Activated T-helper 2 cell treated with anti-CD3 and anti-CD28 coated beads, Interferon-gamma antibody, Interleukin-2, Interleukin-4, amounts not matched to agents 10 μg/mL and 5 μg/mL and 100 μg/mL, durations not matched to agents 14 hours and 24 hours and 36 hours (primary cell): ENCODE measurements around the gene NDEL1. TPM values are rescaled to one million over a fixed set of nuclear protein-coding genes. Genes with fewer than 3 reads are reported as not detected.
A peak's percentile ranks its signal among the peaks of the same experiment; 100 is the strongest.

Source experiments
- DNase-seq: peaks from one replicate; pipeline ENCODE4 v3.0.0; 2021; ENCODE audit warnings: low spot score
- H3K27ac Mint-ChIP-seq: one replicate; pipeline ENCODE4 v1.8.0; 2021; ENCODE audit warnings: mixed read lengths
- H3K27me3 Mint-ChIP-seq: one replicate; pipeline ENCODE4 v1.8.0; 2021; ENCODE audit warnings: low read depth, mixed read lengths
- H3K36me3 Mint-ChIP-seq: one replicate; pipeline ENCODE4 v1.8.0; 2021; ENCODE audit warnings: low read depth, mixed read lengths
- H3K4me1 Mint-ChIP-seq: one replicate; pipeline ENCODE4 v1.8.0; 2021; ENCODE audit warnings: low read depth, mixed read lengths
- H3K4me3 Mint-ChIP-seq: one replicate; pipeline ENCODE4 v1.8.0; 2021; ENCODE audit warnings: low read depth, mild to moderate bottlenecking, moderate library complexity, mixed read lengths
- H3K9me3 Mint-ChIP-seq: one replicate; pipeline ENCODE4 v1.8.0; 2021; ENCODE audit warnings: mixed read lengths
- intact Hi-C: fragments of 100-400 bp; cut with micrococcal nuclease; formaldehyde crosslinking; loops from one replicate; pipeline ENCODE4 v1.15.1; 2023
- total RNA-seq: library from RNA; stranded (reverse); gene quantifications from 2 replicates; pipeline ENCODE4 v1.2.3, GENCODE V29; 2022

Gene NDEL1
- total RNA-seq, 1 donor from 2014 or later = 66.9 TPM

- no peak for DNase-seq
- Mint-ChIP-seq H3K4me3 (no peak overlapping the region), H3K4me1 (no peaks in the 10 kb centered on the region), H3K27ac (no peak overlapping the region), H3K27me3 (peaks cover 11% of the 10 kb centered on the region), H3K36me3 (no peaks in the 10 kb centered on the region), H3K9me3 (no peaks in the 10 kb centered on the region)
- intact Hi-C loops = no loop called here
Measured at GRCh38 chr17:8402921-8403536, 32.7 kb upstream of the NDEL1 start.

- no peaks in the 10 kb centered on the region for H3K36me3 Mint-ChIP-seq
- intact Hi-C loops = no loop called here
- no peak for DNase-seq
- H3K4me1 Mint-ChIP-seq = peaks cover 8% of the 10 kb centered on the region
- H3K27me3 Mint-ChIP-seq = peaks cover 13% of the 10 kb centered on the region
- no peak overlapping the region for H3K27ac Mint-ChIP-seq
- no peaks in the 10 kb centered on the region for H3K9me3 Mint-ChIP-seq
- H3K4me3 Mint-ChIP-seq = no peak overlapping the region
Measured at GRCh38 chr17:8405499-8406016, 30.1 kb upstream of the NDEL1 start.

GRCh38 chr17:8406174-8406573 is 29.5 kb upstream of the NDEL1 start:
- no peaks in the 10 kb centered on the region for H3K36me3 Mint-ChIP-seq
- intact Hi-C loops = no loop called here
- H3K4me3 Mint-ChIP-seq = no peak overlapping the region
- no peaks in the 10 kb centered on the region for H3K9me3 Mint-ChIP-seq
- H3K4me1 Mint-ChIP-seq = peaks cover 13% of the 10 kb centered on the region
- no peak overlapping the region for H3K27ac Mint-ChIP-seq
- DNase-seq = no peak
- peaks cover 14% of the 10 kb centered on the region for H3K27me3 Mint-ChIP-seq

- Mint-ChIP-seq H3K9me3 (no peaks in the 10 kb centered on the region), H3K36me3 (no peaks in the 10 kb centered on the region), H3K27ac (no peak overlapping the region), H3K27me3 (peaks cover 29% of the 10 kb centered on the region), H3K4me1 (peaks cover 18% of the 10 kb centered on the region), H3K4me3 (no peak overlapping the region)
- no peak for DNase-seq
- intact Hi-C loops = no loop called here
Measured at GRCh38 chr17:8408371-8408770, 27.3 kb upstream of the NDEL1 start.

GRCh38 chr17:8409966-8410882 is 25.5 kb upstream of the NDEL1 start:
- Mint-ChIP-seq H3K9me3 (no peaks in the 10 kb centered on the region), H3K36me3 (no peaks in the 10 kb centered on the region), H3K27me3 (peaks cover 34% of the 10 kb centered on the region), H3K4me3 (no peak overlapping the region), H3K27ac (no peak overlapping the region), H3K4me1 (peaks cover 21% of the 10 kb centered on the region)
- DNase-seq = peak; percentile 66
- intact Hi-C loops = loop anchor here (1.0 to 2.0 kb wide), 2 partner anchors 31 to 335 kb away; no protein-coding TSS in a partner anchor

- Mint-ChIP-seq H3K36me3 (no peaks in the 10 kb centered on the region), H3K4me3 (no peak overlapping the region), H3K27ac (no peak overlapping the region), H3K4me1 (peaks cover 21% of the 10 kb centered on the region), H3K27me3 (peaks cover 35% of the 10 kb centered on the region), H3K9me3 (no peaks in the 10 kb centered on the region)
- DNase-seq = no peak
- intact Hi-C loops = loop anchor here (1.0 to 2.0 kb wide), 2 partner anchors 30 to 334 kb away; no protein-coding TSS in a partner anchor
Measured at GRCh38 chr17:8410883-8411238, 24.8 kb upstream of the NDEL1 start.

GRCh38 chr17:8412089-8412488 is 23.6 kb upstream of the NDEL1 start:
- intact Hi-C loops = no loop called here
- Mint-ChIP-seq H3K4me1 (peaks cover 21% of the 10 kb centered on the region), H3K36me3 (no peaks in the 10 kb centered on the region), H3K9me3 (no peaks in the 10 kb centered on the region), H3K4me3 (no peak overlapping the region), H3K27me3 (peaks cover 47% of the 10 kb centered on the region), H3K27ac (no peak overlapping the region)
- no peak for DNase-seq

GRCh38 chr17:8413328-8413727 is 22.4 kb upstream of the NDEL1 start:
- intact Hi-C loops = no loop called here
- peaks cover 18% of the 10 kb centered on the region for H3K4me1 Mint-ChIP-seq
- no peaks in the 10 kb centered on the region for H3K36me3 Mint-ChIP-seq
- no peak overlapping the region for H3K27ac Mint-ChIP-seq
- H3K27me3 Mint-ChIP-seq = peaks cover 54% of the 10 kb centered on the region
- H3K4me3 Mint-ChIP-seq = no peak overlapping the region
- no peaks in the 10 kb centered on the region for H3K9me3 Mint-ChIP-seq
- DNase-seq = no peak

- Mint-ChIP-seq H3K4me1 (peaks cover 18% of the 10 kb centered on the region), H3K36me3 (no peaks in the 10 kb centered on the region), H3K9me3 (no peaks in the 10 kb centered on the region), H3K27me3 (peaks cover 58% of the 10 kb centered on the region), H3K4me3 (no peak overlapping the region), H3K27ac (no peak overlapping the region)
- DNase-seq = no peak
- intact Hi-C loops = no loop called here
Measured at GRCh38 chr17:8413938-8414337, 21.7 kb upstream of the NDEL1 start.

- Mint-ChIP-seq H3K27ac (no peak overlapping the region), H3K4me3 (no peak overlapping the region), H3K9me3 (no peaks in the 10 kb centered on the region), H3K27me3 (peaks cover 58% of the 10 kb centered on the region), H3K4me1 (peaks cover 10% of the 10 kb centered on the region), H3K36me3 (no peaks in the 10 kb centered on the region)
- DNase-seq = no peak
- intact Hi-C loops = no loop called here
Measured at GRCh38 chr17:8417806-8418205, 17.9 kb upstream of the NDEL1 start.

- no peak for DNase-seq
- Mint-ChIP-seq H3K4me3 (no peak overlapping the region), H3K4me1 (peaks cover 4% of the 10 kb centered on the region), H3K27ac (no peak overlapping the region), H3K36me3 (no peaks in the 10 kb centered on the region), H3K9me3 (no peaks in the 10 kb centered on the region), H3K27me3 (peaks cover 61% of the 10 kb centered on the region)
- intact Hi-C loops = no loop called here
Measured at GRCh38 chr17:8418471-8418870, 17.2 kb upstream of the NDEL1 start.

- Mint-ChIP-seq H3K9me3 (no peaks in the 10 kb centered on the region), H3K27ac (no peak overlapping the region), H3K36me3 (no peaks in the 10 kb centered on the region), H3K4me3 (no peak overlapping the region), H3K27me3 (peaks cover 62% of the 10 kb centered on the region), H3K4me1 (peaks cover 2% of the 10 kb centered on the region)
- intact Hi-C loops = no loop called here
- DNase-seq = no peak
Measured at GRCh38 chr17:8419305-8419704, 16.4 kb upstream of the NDEL1 start.
